HG02588 (cell line): ENCODE measurements around the gene ASB11.

ENCODE experiments used
- ATAC-seq: cut with Tn5 transposase; IDR thresholded peaks from one replicate; pipeline ENCODE4 v1.9.1; 2021; ENCODE audit warnings: mild to moderate bottlenecking, moderate library complexity; ENCODE audit not compliant: unreplicated experiment

ASB11 gene, protein sequence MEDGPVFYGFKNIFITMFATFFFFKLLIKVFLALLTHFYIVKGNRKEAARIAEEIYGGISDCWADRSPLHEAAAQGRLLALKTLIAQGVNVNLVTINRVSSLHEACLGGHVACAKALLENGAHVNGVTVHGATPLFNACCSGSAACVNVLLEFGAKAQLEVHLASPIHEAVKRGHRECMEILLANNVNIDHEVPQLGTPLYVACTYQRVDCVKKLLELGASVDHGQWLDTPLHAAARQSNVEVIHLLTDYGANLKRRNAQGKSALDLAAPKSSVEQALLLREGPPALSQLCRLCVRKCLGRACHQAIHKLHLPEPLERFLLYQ

GRCh38 chrX:15315509-15315908 is at the start of gene ASB11:
Gene ASB11 (minus strand): TSS chrX:15315640. CDS start chrX:15315605, 35 bp downstream.
- ATAC-seq = no peak

GRCh38 chrX:15359701-15360100 is 44.3 kb upstream of the ASB11 start:
- ATAC-seq = no peak

- ATAC-seq = no peak
Measured at GRCh38 chrX:15358533-15358932, 43.1 kb upstream of the ASB11 start.

DNA sequence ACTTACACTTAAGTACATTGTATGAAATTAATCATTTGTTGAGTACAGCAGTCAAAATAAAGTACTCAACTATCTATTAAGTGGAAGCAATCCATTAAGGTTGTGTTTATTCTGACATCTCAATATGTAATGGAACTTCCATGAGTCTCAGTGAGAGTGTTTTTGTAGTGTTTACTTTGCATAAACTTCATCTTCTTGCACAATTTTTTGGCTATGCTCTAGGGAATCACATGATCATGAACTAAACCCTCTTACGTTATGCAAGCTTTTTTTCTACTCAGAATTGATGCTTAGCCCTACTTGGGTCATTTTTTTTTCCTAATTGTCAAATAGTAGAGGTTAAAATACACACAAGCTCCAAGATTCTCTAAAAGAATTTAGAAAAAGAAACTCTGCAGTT is 41.0 kb upstream of the ASB11 start:
- ATAC-seq = no peak

DNA sequence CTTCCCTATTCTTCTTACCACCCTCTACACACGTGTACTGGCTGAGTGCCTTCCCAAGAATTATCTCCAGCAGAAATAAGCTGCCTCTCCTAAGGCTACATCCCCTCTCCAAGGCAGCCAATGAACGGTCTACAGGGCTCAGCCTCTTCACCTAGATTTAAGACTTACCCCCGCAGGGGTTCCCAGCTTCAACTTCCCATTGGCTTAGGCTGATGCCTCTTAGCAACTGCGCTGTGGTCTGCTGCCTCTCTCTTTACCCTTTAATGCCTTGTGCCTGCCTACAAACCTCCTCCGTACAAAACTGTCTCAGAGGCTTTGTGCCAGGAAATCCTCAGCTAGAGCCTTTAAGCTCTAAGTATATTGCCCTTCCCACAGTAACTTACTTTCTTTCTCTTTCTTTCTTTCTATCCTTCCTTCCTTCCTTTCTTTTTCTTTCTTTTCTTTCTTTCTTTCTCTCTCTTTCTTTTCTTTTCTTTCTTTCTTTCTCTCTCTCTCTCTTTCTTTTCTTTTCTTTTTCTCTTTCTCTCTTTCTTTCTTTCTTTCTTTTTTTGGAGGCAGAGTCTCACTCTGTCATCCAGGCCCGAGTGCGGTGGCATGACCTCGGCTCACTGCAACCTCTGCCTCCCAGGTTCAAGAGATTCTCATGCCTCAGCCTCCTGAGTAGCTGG is 35.0 kb upstream of the ASB11 start:
- ATAC-seq = no peak

GRCh38 chrX:15349046-15349445 is 33.6 kb upstream of the ASB11 start:
- ATAC-seq = no peak

- ATAC-seq = no peak
Measured at GRCh38 chrX:15345976-15346375, 30.5 kb upstream of the ASB11 start.

GRCh38 chrX:15344106-15344505 is 28.7 kb upstream of the ASB11 start:
- ATAC-seq = no peak

- ATAC-seq = no peak
Measured at GRCh38 chrX:15343075-15343476, 27.6 kb upstream of the ASB11 start.

GRCh38 chrX:15340867-15341266 is 25.4 kb upstream of the ASB11 start:
- no peak for ATAC-seq

- ATAC-seq = no peak
Measured at GRCh38 chrX:15336023-15336413, 20.6 kb upstream of the ASB11 start.

DNA sequence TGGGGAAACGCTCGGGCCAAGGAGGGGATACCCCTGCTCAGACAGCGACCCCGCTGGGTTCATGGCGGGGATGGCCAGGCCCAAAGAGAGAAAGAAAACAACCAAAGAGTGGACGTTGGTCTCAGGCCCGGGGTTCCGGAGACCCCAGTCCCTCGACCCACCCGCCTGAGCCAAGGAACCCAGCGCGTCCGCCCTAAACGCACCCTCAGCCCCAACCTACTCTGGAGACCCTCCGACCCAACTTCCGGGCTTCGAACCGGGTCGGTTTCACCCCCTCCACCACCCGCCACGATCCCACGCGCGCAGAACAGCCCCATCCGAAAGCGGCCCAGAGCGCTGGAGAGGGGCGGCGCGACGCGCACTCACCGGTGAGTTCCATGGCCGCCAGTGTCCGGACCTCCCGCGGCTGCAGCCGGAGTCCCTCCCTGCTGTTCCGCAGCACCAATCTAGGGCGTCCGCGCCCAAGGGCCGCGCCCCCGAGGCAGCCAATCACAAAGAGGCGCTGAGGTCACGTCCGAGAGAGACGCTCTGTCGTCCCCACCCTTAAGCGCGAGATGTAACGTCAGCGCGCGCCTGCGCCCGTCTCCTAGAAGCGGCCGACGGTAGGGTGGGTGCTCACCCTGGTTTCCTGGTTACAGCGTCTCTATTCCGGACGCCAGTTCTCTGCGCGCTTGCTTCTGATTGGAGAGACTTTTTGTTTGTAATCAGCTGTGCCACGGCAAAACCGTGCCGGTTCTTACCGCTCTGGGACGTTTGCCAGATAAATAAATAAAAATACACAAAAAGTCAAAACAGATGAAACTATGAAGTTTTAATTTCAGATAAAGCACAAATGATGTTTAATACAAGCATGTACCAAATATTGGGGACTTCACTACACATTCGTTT is 19.9 kb upstream of the ASB11 start, which contains the start of gene PIGA:
TSS of gene PIGA (minus strand) at position 389 of the 888 bp plus-strand sequence. CDS start 3,593 bp downstream, outside the sequence.
- ATAC-seq = peak; percentile 99

GRCh38 chrX:15334561-15334960 is 19.1 kb upstream of the ASB11 start:
- ATAC-seq = no peak

DNA sequence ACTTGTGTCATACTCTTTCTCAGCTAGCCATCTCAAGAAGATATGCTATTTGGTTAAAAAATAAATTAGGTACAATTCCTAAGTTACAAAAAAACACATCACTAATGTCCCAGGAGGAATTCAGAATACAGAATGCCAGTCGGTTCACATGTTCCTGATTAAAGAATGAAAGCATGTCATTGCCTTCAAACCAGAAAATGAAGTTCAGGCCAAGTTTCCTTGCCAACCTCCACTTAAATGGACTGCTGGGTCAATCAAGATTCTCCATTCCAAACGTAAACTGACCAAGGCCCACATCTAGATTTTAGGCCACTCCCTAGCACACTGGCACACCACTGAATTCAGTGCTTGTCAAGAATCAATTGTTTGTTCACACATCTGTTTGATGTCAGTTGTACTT is 13.4 kb upstream of the ASB11 start:
- ATAC-seq = no peak

GRCh38 chrX:15328131-15328530 is 12.7 kb upstream of the ASB11 start:
- no peak for ATAC-seq

DNA sequence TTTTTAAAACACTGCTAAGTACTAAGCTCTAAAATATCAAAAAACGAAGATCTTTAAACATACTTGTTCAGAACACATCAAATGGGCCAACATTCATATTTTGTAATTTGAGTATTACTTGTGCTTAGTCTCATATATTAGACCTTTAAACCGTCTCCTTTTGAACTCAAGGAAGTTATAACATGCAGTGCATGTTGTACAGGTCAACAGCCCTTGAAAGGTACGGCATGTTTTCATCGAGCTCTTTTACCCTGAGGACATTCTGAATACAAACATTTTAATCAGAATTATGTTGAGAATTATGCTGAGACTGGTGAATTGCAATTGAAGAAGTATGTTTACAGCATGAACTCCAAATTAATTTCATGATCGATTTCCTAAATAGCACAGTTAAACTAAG is 7.0 kb upstream of the ASB11 start:
- no peak for ATAC-seq

GRCh38 chrX:15322072-15322471 is 6.6 kb upstream of the ASB11 start:
- ATAC-seq = no peak

DNA sequence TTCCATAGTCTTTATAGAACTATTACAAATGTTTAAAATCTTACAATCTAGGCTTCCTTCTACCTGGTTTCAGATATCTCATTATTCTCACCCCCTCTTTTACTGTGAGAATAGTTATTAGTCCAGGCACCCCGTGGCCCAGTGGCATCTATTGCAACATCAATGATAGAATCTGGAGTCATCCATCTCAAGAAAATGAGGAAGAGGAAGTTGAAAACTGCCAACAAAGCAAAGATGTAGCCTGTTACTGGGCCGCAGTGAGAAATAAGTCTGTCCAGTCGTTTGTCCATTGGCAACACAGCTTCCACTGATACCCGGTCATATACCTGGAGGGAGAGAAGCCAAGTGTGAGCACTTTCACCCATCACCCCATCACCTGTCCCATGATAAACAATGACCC is 6.0 kb upstream of the ASB11 start:
- ATAC-seq = no peak

DNA sequence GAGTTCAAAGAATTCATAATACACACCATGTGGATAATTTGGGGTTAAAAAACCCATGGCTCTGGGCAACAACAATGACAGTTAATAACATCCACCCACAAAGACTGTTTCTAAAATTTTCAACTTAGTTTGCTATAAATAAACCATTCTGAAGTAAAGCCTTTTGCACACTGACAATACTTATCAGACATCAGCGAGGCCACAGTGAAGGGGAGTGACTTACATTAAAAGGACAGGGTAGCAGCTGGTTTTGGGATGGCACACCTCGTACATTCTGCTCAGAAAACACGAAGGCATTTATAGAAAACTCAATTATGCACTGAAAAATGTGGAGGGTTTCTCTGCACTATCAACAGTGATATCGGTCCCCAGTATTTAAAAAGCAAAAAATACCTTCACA is 4.9 kb upstream of the ASB11 start:
- ATAC-seq = no peak

DNA sequence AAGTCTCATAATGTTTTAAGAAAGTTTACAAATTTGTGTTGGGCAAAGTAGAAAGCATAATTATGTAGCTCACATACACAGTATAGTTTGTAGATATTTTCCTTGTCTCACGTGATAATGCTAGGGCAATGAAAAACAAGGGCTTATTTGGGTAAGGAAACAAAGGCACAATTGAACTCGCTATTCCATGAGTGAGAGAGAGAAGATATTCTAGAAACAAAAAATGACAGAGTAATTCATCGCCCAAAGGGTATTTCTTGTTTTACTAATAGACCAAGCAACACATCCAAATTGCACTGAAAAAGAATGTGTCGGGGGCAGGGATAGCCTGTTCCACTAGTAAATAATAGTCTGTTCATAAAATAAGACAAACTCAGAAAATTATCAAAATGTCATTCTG is 3.6 kb upstream of the ASB11 start:
- no peak for ATAC-seq

- no peak for ATAC-seq
Measured at GRCh38 chrX:15314472-15314871, 968 bp downstream of the ASB11 start.

- ATAC-seq = no peak
Measured at GRCh38 chrX:15311119-15311518, 4.3 kb downstream of the ASB11 start.
